HepG2 (cell line): ENCODE measurements around the gene ZNF800. TPM values are rescaled to one million over a fixed set of nuclear protein-coding genes. Genes with fewer than 3 reads are reported as not detected.

Experiments
- ATAC-seq: fragments of 200-7000 bp; cut with Tn5 transposase; 3 replicates; pipeline ENCODE4 v1.9.1; 2020; ENCODE audit warnings: mild to moderate bottlenecking, moderate library complexity
- BruUV-seq: library from RNA; stranded (reverse); fragments of 400-500 nt; replicated peaks from 2 replicates; lab custom pipeline; 2021; lab: Mats Ljungman, UMichigan
- CTCF ChIA-PET: fragments of 300-600 bp; formaldehyde crosslinking; extraction: SDS; loops from one replicate; lab custom pipeline; 2021; ENCODE audit warnings: low total read pairs, inconsistent platforms, low intra/inter-chr PET ratio; lab: Yijun Ruan, JAX
- POLR2A ChIA-PET: fragments of 350-600 bp; sonication (Branson Sonifier 250); formaldehyde crosslinking; loops from one replicate; lab custom pipeline; 2020; ENCODE audit warnings: antibody characterized with exemption, inconsistent platforms; lab: Yijun Ruan, JAX
- DNase-seq: peaks from one replicate; pipeline ENCODE4 v3.0.0-alpha.2; 2015; ENCODE audit warnings: low spot score
- FAIRE-seq: peaks from 3 replicates; lab custom pipeline; 2011; peaks lifted over from hg19 to GRCh38; lab: Jason Lieb, UNC
- H2AFZ ChIP-seq: one replicate; pipeline ENCODE4 v1.6.1; 2011; ENCODE audit warnings: low read length, inconsistent platforms
- H3K27ac ChIP-seq: fragments of 300-600 bp; 3 replicates; pipeline ENCODE4 v1.8.0; 2011; ENCODE audit warnings: mixed run types, mild to moderate bottlenecking, mixed read lengths, low read length, inconsistent platforms; ENCODE audit not compliant: insufficient read depth; ENCODE audit errors: extremely low read length
- H3K27me3 ChIP-seq, 2 experiments: fragments of 200-600 bp in 1 of 2; 2 replicates in 1 of 2; 3 replicates in 1 of 2; pipeline versions ENCODE4 v1.6.0 to v1.8.0; 2011; ENCODE audit warnings: low read length in 2 of 2, mild to moderate bottlenecking in 2 of 2, moderate library complexity in 2 of 2, inconsistent platforms in 1 of 2; ENCODE audit not compliant: insufficient read depth in 2 of 2, control insufficient read depth in 1 of 2
- H3K36me3 ChIP-seq, 2 experiments: fragments of 200-600 bp in 1 of 2; replicated peaks in 1 of 2; 2 replicates in 1 of 2; 3 replicates in 1 of 2; pipeline versions ENCODE4 v1.5.1 to v1.8.0; 2011; ENCODE audit warnings: low read length in 2 of 2, inconsistent platforms in 1 of 2; ENCODE audit not compliant: insufficient read depth in 2 of 2, control insufficient read depth in 1 of 2
- H3K4me1 ChIP-seq: 2 replicates; pipeline ENCODE4 v1.5.1; 2012; ENCODE audit warnings: low read length, inconsistent platforms; ENCODE audit not compliant: insufficient read depth
- H3K4me2 ChIP-seq: 2 replicates; pipeline ENCODE4 v1.6.0; 2011; ENCODE audit warnings: low read depth, low read length, inconsistent platforms
- H3K4me3 ChIP-seq, 3 experiments: fragments of 200-600 bp in 1 of 3; sonication (generic), shearing (Covaris generic) in 1 of 3; replicated peaks in 1 of 3; 2 replicates each; pipeline ENCODE4 v1.5.1; 2011 to 2016; ENCODE audit warnings: low read length in 3 of 3, inconsistent platforms in 2 of 3, low read depth in 2 of 3, mild to moderate bottlenecking in 2 of 3, control low read depth in 1 of 3, mixed read lengths in 1 of 3; ENCODE audit not compliant: insufficient read depth in 1 of 3
- H3K79me2 ChIP-seq: one replicate; pipeline ENCODE4 v1.6.1; 2011; ENCODE audit warnings: low read length, inconsistent platforms; ENCODE audit not compliant: insufficient read depth
- H3K9ac ChIP-seq: 2 replicates; pipeline ENCODE4 v1.6.0; 2011; ENCODE audit warnings: mild to moderate bottlenecking, low read depth, low read length, inconsistent platforms; ENCODE audit not compliant: insufficient read depth
- H3K9me3 ChIP-seq: 2 replicates; pipeline ENCODE4 v1.5.1; 2012; ENCODE audit warnings: mild to moderate bottlenecking, low read length
- H4K20me1 ChIP-seq: 2 replicates; pipeline ENCODE4 v1.6.0; 2011; ENCODE audit warnings: inconsistent platforms, mild to moderate bottlenecking, low read length, moderate library complexity; ENCODE audit not compliant: insufficient read depth
- MAFF ChIP-seq: IDR thresholded peaks from 2 replicates; pipeline ENCODE4 v1.6.1; 2011; ENCODE audit warnings: low read depth, low read length, improper control_type of control experiment
- MAFK ChIP-seq, 2 experiments: IDR thresholded peaks in 1 of 2; conservative IDR thresholded peaks in 1 of 2; 2 replicates each; pipeline ENCODE4 v1.6.1; 2011; ENCODE audit warnings: improper control_type of control experiment in 2 of 2, low read length in 2 of 2
- PLSCR1 ChIP-seq: sonication (generic); formaldehyde crosslinking; IDR thresholded peaks from 2 replicates; pipeline ENCODE4 v1.5.0; 2020; ENCODE audit warnings: missing genetic modification reagents, mild to moderate bottlenecking, borderline replicate concordance
- RFXAP ChIP-seq: sonication (generic); formaldehyde crosslinking; IDR thresholded peaks from 2 replicates; pipeline ENCODE4 v1.4.0; 2020; ENCODE audit warnings: missing genetic modification reagents, borderline replicate concordance
- ZNF333 ChIP-seq: sonication (generic); formaldehyde crosslinking; IDR thresholded peaks from 2 replicates; pipeline ENCODE4 v1.4.0; 2020; ENCODE audit warnings: mild to moderate bottlenecking, missing genetic modification reagents, borderline replicate concordance
- ZNF572 ChIP-seq: sonication (generic); formaldehyde crosslinking; IDR thresholded peaks from 2 replicates; pipeline ENCODE4 v1.5.1; 2020; ENCODE audit warnings: mild to moderate bottlenecking, missing genetic modification reagents
- ZNF577 ChIP-seq: sonication (generic); formaldehyde crosslinking; IDR thresholded peaks from 2 replicates; pipeline ENCODE4 v1.4.0; 2020; ENCODE audit warnings: mild to moderate bottlenecking, low read depth, missing genetic modification reagents, borderline replicate concordance
- ZNF709 ChIP-seq: sonication (generic); formaldehyde crosslinking; IDR thresholded peaks from 2 replicates; pipeline ENCODE4 v1.5.0; 2020; ENCODE audit warnings: mild to moderate bottlenecking, missing genetic modification reagents
- WGBS: methylation state at CpG from one replicate; pipeline ENCODE4 v1.1.6; 2017; ENCODE audit warnings: low lambda C conversion rate; 5-methylcytosine and 5-hydroxymethylcytosine counted together
- in situ Hi-C: cut with HindIII; loops from 2 replicates; pipeline ENCODE4 v1.10.0; 2017; ENCODE audit warnings: low pct_unique_long_range_greater_than_20kb; ENCODE audit not compliant: extremely low pct_ligation_motif_present
- intact Hi-C: fragments of 100-400 bp; cut with micrococcal nuclease; formaldehyde crosslinking; loops from one replicate; pipeline ENCODE4 v1.10.0; 2022; ENCODE audit not compliant: unreplicated experiment
- polyA plus RNA-seq, 8 experiments: library from polyadenylated mRNA; depleted of rRNA in 3 of 8; stranded (reverse) in 7 of 8; unstranded in 1 of 8; fragments of >200 nt; fragmentation: Illumina TruSeq in 4 of 8; extraction: Trizol in 4 of 8; gene quantifications; 2 replicates each; pipeline versions ENCODE4 v1.2.1 to v1.2.3, GENCODE V29; 2011 to 2016; ENCODE audit warnings: low read depth in 4 of 8, missing spikeins in 1 of 8, mixed read lengths in 1 of 8; ENCODE audit not compliant: insufficient read depth in 1 of 8
- total RNA-seq, 5 experiments: library from RNA; depleted of rRNA; stranded (reverse); fragments of >200 nt; fragmentation: Illumina TruSeq; extraction: Trizol; gene quantifications; 2 replicates each; pipeline ENCODE4 v1.2.3, GENCODE V29; 2016; ENCODE audit warnings: low read depth in 1 of 5
- TF ChIP-seq, protein P1 (sequence below): sonication (generic); formaldehyde crosslinking; IDR thresholded peaks from 2 replicates; pipeline ENCODE4 v1.5.0; 2020; ENCODE audit warnings: missing genetic modification reagents

ZNF800 gene
- total and polyA plus RNA-seq, 2 of the 13 experiments (the other 11 are each of a cell fraction or from before 2014, with no cell fraction given), result 7.1 to 12.7 TPM

DNA sequence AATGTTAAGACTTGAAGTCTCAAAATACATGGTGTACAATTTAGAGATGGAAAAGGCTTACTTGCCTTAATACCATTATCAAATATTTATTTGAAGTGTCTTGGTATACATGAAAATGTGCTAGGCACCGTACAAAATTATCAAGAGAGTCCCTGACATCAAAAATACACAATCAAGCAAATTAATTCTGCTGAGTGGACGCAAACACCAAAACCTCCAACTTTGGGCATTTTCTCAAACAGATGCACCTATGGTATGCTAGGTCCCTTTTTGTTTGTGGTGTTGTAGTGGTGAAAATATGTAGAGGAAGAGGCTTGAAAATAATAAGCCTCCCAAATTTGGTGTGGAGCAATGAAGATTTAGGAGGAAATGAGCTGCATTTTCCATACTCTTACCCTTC lies 24.8 kb downstream of the ZNF800 start:
- intact Hi-C loops, result no loop called here
- DNase-seq (no peak), ATAC-seq (no peak), FAIRE-seq (no peak)
- H3K27me3 ChIP-seq, result no peaks in the 10 kb centered on the region
- H4K20me1 ChIP-seq, result no peaks in the 10 kb centered on the region
- POLR2A ChIA-PET, result interaction anchor here (0.7 kb wide), 1 partner anchor 25 kb away, joined by 3 read pairs; the partner anchor contains the start of gene ZNF800
- H3K9me3 ChIP-seq, result no peaks in the 10 kb centered on the region
- CTCF ChIA-PET, result no interaction called here
- in situ Hi-C loops, result no loop called here
- no peak overlapping the region for H3K9ac ChIP-seq
- no peaks in the 10 kb centered on the region; a peak in 3 of 5 replicates for H3K36me3 ChIP-seq
- no peak overlapping the region for H3K4me3 ChIP-seq
- 96% methylated on average over 2 of the region's 2 CpGs for WGBS
- no peaks in the 10 kb centered on the region for H3K79me2 ChIP-seq
- H2AFZ ChIP-seq, result no peak overlapping the region
- H3K4me1 ChIP-seq, result no peaks in the 10 kb centered on the region
- TF ChIP-seq, protein P1, sequence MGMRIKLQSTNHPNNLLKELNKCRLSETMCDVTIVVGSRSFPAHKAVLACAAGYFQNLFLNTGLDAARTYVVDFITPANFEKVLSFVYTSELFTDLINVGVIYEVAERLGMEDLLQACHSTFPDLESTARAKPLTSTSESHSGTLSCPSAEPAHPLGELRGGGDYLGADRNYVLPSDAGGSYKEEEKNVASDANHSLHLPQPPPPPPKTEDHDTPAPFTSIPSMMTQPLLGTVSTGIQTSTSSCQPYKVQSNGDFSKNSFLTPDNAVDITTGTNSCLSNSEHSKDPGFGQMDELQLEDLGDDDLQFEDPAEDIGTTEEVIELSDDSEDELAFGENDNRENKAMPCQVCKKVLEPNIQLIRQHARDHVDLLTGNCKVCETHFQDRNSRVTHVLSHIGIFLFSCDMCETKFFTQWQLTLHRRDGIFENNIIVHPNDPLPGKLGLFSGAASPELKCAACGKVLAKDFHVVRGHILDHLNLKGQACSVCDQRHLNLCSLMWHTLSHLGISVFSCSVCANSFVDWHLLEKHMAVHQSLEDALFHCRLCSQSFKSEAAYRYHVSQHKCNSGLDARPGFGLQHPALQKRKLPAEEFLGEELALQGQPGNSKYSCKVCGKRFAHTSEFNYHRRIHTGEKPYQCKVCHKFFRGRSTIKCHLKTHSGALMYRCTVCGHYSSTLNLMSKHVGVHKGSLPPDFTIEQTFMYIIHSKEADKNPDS (CRISPR knock-in tag), result no peak
- peak; percentile 79 to 85 for TF ChIP-seq MAFK (conservative IDR thresholded peaks at IDR 0.05 in 1 of 2, IDR thresholded peaks at IDR 0.05 in 1 of 2; ENCODE audit: low read length in 2 of 2)
- no peak for TF ChIP-seq RFXAP (CRISPR knock-in tag)
- no peak for TF ChIP-seq PLSCR1
- no peak for TF ChIP-seq ZNF709
- no peak for TF ChIP-seq ZNF577 (CRISPR knock-in tag)
- no peak for TF ChIP-seq ZNF333 (CRISPR knock-in tag)
- peak; percentile 84 for TF ChIP-seq MAFF
- TF ChIP-seq ZNF572, result no peak
- H3K27ac ChIP-seq, result no peak overlapping the region
- BruUV-seq, result no TSS peak
- H3K4me2 ChIP-seq, result no peak overlapping the region
